Measurements from ENCODE around the gene KCNQ1. TPM values are rescaled to one million over a fixed set of nuclear protein-coding genes. Genes with fewer than 3 reads are reported as not detected.

Gene KCNQ1
- total and polyA plus RNA-seq, 2 donors (not counting 1 experiment from before 2014, with no cell fraction given): 21.5 to 28.8 TPM

DNA sequence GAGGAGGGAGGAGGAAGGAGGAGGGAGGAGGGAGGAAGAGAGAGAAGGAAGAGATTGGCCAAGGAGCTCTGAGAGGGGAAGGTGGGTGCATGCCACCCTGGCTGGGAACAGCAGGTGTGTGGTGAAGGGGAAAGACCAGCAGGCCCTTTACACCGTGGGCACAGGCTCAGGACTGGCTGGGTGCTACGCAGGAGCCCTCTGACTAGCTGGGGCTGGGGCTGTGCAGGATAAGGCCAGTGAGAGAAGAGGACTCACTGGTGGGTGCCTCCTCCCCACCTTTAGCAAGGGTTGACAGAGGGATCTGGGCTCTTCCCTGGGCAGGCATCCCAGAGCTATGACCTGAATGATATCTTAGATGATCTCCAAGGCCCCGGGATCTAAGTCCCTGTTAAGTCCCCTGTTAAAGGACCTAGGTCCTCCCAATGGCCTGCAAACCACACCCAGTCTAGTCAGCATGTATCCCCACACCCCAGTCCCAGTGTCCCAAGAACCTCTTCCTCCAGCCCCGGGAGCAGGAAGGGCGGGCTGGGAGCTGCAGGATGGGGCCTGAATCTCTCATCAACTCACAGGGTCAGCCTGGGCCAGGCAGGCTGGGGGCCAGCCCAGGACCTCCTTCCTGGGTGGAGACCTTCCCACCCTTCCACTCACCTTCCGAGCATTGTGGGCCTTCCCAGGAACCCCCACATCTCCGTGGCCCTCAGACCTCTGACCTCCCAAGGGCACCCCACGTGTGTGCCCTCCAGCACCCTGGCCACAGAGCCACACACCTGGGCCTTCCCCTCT, 385.4 kb downstream of the KCNQ1 start:
- Histone ChIP-seq H3K27me3 (replicated peaks in 1 of 4; ENCODE audit: control extremely low read depth in 1 of 4, control insufficient read depth in 3 of 4, insufficient read depth in 4 of 4, low read length in 3 of 4) (no peaks in the 10 kb centered on the region), H4K20me1 (ENCODE audit: control insufficient read depth, insufficient read depth, low read length, poor library complexity, severe bottlenecking) (no peaks in the 10 kb centered on the region), H3K36me3 (replicated peaks in 1 of 2; ENCODE audit: control extremely low read depth in 1 of 2, control insufficient read depth in 1 of 2, extremely low read depth in 1 of 2, insufficient read depth in 2 of 2, low read length in 1 of 2) (no peaks in the 10 kb centered on the region), H3K79me2 (ENCODE audit: control insufficient read depth, insufficient read depth, low read length) (no peaks in the 10 kb centered on the region), H3K27ac (ENCODE audit: low read length in 2 of 2) (no peak overlapping the region), H3K4me3 (ENCODE audit: control extremely low read depth in 1 of 5, extremely low read depth in 1 of 5, insufficient read depth in 1 of 5, low read depth in 2 of 5, low read length in 4 of 5) (no peak overlapping the region), H3K9me3 (ENCODE audit: control extremely low read depth in 1 of 3, control insufficient read depth in 2 of 3, insufficient read depth in 1 of 3, low read length in 2 of 3) (peaks cover 1 to 34% (median 15%) of the 10 kb centered on the region in 3 donors), H3K4me1 (ENCODE audit: control insufficient read depth in 2 of 2, insufficient read depth in 2 of 2, low read length in 2 of 2) (no peaks in the 10 kb centered on the region), H3K4me2 (replicated peaks; ENCODE audit: low read depth, low read length, poor library complexity, severe bottlenecking) (no peak overlapping the region), H2AFZ (ENCODE audit: insufficient read depth, low read depth, low read length, poor library complexity, severe bottlenecking) (no peak overlapping the region), H3K9ac (ENCODE audit: low read length) (no peak overlapping the region)
- Mint-ChIP-seq H3K4me1 (no peaks in the 10 kb centered on the region), H3K9me3 (ENCODE audit: insufficient read depth) (peaks cover 6% of the 10 kb centered on the region), H3K27me3 (no peaks in the 10 kb centered on the region), H3K27ac (no peak overlapping the region), H3K4me3 (no peak overlapping the region)
- ATAC-seq (ENCODE audit: low read depth) (no peak), DNase-seq (no peak)
- CTCF ChIA-PET: no interaction called here
- intact Hi-C loops (cut with micrococcal nuclease): no loop called here
- WGBS (ENCODE audit: insufficient coverage): 92% methylated on average over 8 of the region's 8 CpGs
- TF ChIP-seq, protein P1, sequence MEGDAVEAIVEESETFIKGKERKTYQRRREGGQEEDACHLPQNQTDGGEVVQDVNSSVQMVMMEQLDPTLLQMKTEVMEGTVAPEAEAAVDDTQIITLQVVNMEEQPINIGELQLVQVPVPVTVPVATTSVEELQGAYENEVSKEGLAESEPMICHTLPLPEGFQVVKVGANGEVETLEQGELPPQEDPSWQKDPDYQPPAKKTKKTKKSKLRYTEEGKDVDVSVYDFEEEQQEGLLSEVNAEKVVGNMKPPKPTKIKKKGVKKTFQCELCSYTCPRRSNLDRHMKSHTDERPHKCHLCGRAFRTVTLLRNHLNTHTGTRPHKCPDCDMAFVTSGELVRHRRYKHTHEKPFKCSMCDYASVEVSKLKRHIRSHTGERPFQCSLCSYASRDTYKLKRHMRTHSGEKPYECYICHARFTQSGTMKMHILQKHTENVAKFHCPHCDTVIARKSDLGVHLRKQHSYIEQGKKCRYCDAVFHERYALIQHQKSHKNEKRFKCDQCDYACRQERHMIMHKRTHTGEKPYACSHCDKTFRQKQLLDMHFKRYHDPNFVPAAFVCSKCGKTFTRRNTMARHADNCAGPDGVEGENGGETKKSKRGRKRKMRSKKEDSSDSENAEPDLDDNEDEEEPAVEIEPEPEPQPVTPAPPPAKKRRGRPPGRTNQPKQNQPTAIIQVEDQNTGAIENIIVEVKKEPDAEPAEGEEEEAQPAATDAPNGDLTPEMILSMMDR (IDR thresholded peaks at IDR 0.05): no peak
- no peak for TF ChIP-seq EZH2 (IDR thresholded peaks at IDR 0.05; ENCODE audit: borderline replicate concordance, insufficient read depth, low read depth, low read length, poor library complexity, severe bottlenecking)
- POLR2A ChIA-PET: no interaction called here

DNA sequence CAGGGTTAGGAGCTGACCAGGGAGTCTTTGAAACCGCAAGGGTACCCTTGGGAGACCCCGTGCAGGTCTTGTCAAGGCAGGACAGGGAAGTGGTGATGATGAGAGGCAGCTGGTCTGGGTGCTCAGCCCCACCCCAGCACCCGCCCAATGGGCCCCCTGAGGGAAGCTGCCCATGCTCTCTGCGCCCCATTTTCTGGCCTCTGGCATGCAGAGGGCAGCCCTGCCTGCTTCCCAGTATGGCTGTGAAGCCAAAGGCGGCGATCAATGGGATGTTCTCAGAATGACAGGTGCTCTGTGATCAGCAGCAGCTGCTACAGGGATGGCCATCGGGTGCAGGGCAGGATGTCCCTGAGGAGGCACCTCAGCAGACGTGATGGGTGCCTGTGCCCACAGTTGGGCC, 386.1 kb downstream of the KCNQ1 start:
- DNase-seq (no peak), ATAC-seq (ENCODE audit: low read depth) (no peak)
- no peaks in the 10 kb centered on the region for H3K4me1 Mint-ChIP-seq
- WGBS (ENCODE audit: insufficient coverage): 91% methylated on average over 8 of the region's 8 CpGs
- no peak overlapping the region for H3K9ac ChIP-seq (ENCODE audit: low read length)
- intact Hi-C loops (cut with micrococcal nuclease): no loop called here
- peaks cover 6% of the 10 kb centered on the region for H3K9me3 Mint-ChIP-seq (ENCODE audit: insufficient read depth)
- H3K4me2 ChIP-seq (replicated peaks; ENCODE audit: low read depth, low read length, poor library complexity, severe bottlenecking): no peak overlapping the region
- H3K27ac ChIP-seq (ENCODE audit: low read length in 2 of 2): no peak overlapping the region
- H4K20me1 ChIP-seq (ENCODE audit: control insufficient read depth, insufficient read depth, low read length, poor library complexity, severe bottlenecking): no peaks in the 10 kb centered on the region
- TF ChIP-seq, protein P1 (IDR thresholded peaks at IDR 0.05): no peak
- TF ChIP-seq EZH2 (IDR thresholded peaks at IDR 0.05; ENCODE audit: borderline replicate concordance, insufficient read depth, low read depth, low read length, poor library complexity, severe bottlenecking): no peak
- no peaks in the 10 kb centered on the region for H3K79me2 ChIP-seq (ENCODE audit: control insufficient read depth, insufficient read depth, low read length)
- no peak overlapping the region for H2AFZ ChIP-seq (ENCODE audit: insufficient read depth, low read depth, low read length, poor library complexity, severe bottlenecking)
- H3K27ac Mint-ChIP-seq: no peak overlapping the region
- H3K36me3 ChIP-seq (replicated peaks in 1 of 2; ENCODE audit: control extremely low read depth in 1 of 2, control insufficient read depth in 1 of 2, extremely low read depth in 1 of 2, insufficient read depth in 2 of 2, low read length in 1 of 2): no peaks in the 10 kb centered on the region
- H3K4me3 Mint-ChIP-seq: no peak overlapping the region
- no peak overlapping the region for H3K4me3 ChIP-seq (ENCODE audit: control extremely low read depth in 1 of 5, extremely low read depth in 1 of 5, insufficient read depth in 1 of 5, low read depth in 2 of 5, low read length in 4 of 5)
- no peaks in the 10 kb centered on the region for H3K27me3 ChIP-seq (replicated peaks in 1 of 4; ENCODE audit: control extremely low read depth in 1 of 4, control insufficient read depth in 3 of 4, insufficient read depth in 4 of 4, low read length in 3 of 4)
- no peaks in the 10 kb centered on the region for H3K4me1 ChIP-seq (ENCODE audit: control insufficient read depth in 2 of 2, insufficient read depth in 2 of 2, low read length in 2 of 2)
- ChIA-PET POLR2A (no interaction called here), CTCF (no interaction called here)
- H3K27me3 Mint-ChIP-seq: no peaks in the 10 kb centered on the region
- peaks cover 1 to 28% (median 15%) of the 10 kb centered on the region in 3 donors for H3K9me3 ChIP-seq (ENCODE audit: control extremely low read depth in 1 of 3, control insufficient read depth in 2 of 3, insufficient read depth in 1 of 3, low read length in 2 of 3)

All from B cell (primary cell).